ENCODE results near the gene MVK.

DNA sequence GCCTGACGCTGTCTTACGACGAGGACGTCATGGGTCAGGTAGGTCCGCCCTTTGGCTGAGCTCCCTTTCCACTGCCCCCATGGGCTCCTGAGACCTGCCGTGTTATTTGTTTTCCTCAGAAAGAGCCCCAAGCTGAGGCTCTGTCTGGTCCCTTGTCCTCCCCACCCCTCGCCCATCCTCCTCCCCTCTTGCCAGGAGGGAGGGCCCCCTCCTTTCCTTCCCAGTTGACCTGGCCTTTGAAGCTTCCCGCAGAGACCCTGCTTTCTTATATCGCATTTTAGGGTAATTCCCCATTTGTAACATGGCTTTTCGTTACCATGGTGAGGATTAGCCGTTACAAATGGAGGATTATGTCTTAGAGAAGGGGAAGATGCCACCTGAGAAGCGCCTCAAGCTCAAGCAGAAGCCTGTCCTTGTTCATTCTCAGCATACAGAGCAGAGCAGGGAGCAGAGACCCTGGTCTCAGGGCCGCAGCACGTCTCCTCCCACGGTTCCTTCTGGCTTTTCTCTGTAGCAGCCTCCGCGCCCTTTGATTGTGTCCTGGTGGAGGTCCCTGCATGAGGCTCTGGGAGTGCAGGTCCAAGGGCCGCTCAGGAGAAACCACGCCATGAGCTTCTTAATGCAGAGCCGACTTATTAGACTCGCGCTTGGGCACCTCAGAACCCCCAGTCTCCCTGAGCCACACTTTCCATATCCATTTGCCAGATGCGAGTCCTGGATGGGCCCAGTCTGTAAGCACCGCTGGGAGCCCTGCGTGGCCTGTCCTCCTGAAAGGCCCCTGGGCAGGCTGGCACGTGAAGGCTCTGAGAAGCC lies 48.9 kb upstream of the MVK start:
- TF ChIP-seq EZH2 (IDR thresholded peaks at IDR 0.05; ENCODE audit: borderline replicate concordance) (no peak), CTCF (IDR thresholded peaks at IDR 0.05; ENCODE audit: poor library complexity) (no peak), EZH2phosphoT487 (IDR thresholded peaks at IDR 0.05; ENCODE audit: low read depth, severe bottlenecking, unreplicated experiment) (no peak)
